Stimulated activated CD4-positive, alpha-beta T cell treated with anti-CD3 and anti-CD28 coated beads, Interleukin-12 subunit alpha, Interleukin-12 subunit beta, amount 100 ng/mL, for 4 hours (primary cell): Measurements from ENCODE around the gene PCDHB5.
"Not testable (repeated sequence)": the region's sequence is repeated elsewhere in the genome, so short reads cannot be mapped to it uniquely, and the experiment has no call there.

ENCODE experiments used
- DNase-seq: peaks from one replicate; pipeline ENCODE4 v3.0.0-alpha.2; 2020

Gene PCDHB5

GRCh38 chr5:141155540-141156374 lies 20.8 kb downstream of the PCDHB5 start:
- DNase-seq, result no peak

DNA sequence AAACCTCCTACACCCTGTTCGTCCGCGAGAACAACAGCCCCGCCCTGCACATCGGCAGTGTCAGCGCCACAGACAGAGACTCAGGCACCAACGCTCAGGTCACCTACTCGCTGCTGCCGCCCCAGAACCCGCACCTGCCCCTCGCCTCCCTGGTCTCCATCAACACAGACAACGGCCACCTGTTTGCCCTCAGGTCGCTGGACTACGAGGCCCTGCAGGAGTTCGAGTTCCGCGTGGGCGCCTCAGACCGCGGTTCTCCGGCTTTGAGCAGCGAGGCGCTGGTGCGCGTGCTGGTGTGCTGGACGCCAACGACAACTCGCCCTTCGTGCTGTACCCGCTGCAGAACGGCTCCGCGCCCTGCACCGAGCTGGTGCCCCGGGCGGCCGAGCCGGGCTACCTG lies 22.4 kb downstream of the PCDHB5 start:
- not testable (repeated sequence) for DNase-seq

DNA sequence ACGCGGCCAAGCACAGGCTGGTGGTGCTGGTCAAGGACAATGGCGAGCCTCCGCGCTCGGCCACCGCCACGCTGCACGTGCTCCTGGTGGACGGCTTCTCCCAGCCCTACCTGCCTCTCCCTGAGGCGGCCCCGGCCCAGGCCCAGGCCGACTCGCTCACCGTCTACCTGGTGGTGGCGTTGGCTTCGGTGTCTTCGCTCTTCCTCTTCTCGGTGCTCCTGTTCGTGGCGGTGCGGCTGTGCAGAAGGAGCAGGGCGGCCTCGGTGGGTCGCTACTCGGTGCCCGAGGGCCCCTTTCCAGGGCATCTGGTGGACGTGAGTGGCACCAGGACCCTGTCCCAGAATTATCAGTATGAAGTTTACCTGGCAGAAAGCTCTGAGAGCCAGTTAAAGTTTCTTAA lies 22.9 kb downstream of the PCDHB5 start:
- not testable (repeated sequence) for DNase-seq

- no peak for DNase-seq
These were observed 37.6 kb downstream of the PCDHB5 start, which contains the start of gene PCDHB7 for GRCh38 chr5:141172381-141173204. Gene PCDHB7, plus strand, starts transcription at chr5:141172644. Its CDS starts 192 bp downstream, at chr5:141172836.

- not testable (repeated sequence) for DNase-seq
These were observed 39.5 kb downstream of the PCDHB5 start for GRCh38 chr5:141174291-141175104.

DNA sequence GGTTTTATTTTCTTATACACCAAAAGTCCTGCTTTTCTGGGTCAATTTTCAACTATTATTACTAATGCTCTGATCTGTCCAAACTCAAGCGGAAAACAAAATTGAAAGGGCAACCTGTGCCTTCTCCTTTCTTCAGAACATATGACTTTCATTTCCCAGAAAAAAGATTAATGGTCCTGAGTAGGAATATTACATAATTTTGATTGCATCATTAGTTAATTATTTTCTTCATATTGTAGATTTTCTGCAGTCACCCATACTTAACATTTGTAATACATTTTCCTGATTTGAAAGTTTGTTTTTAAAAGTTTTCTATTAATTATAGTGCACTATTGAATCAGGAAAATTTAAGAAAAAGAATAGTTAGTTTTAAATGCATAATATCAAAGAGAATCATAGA lies 40.9 kb downstream of the PCDHB5 start:
- DNase-seq, result no peak

GRCh38 chr5:141177577-141178191 lies 42.7 kb downstream of the PCDHB5 start, which contains the start of gene PCDHB8:
Gene PCDHB8, plus strand, starts transcription at chr5:141177790. Its CDS starts 245 bp downstream, at chr5:141178035.
- not testable (repeated sequence) for DNase-seq

GRCh38 chr5:141179371-141179770 lies 44.4 kb downstream of the PCDHB5 start:
- DNase-seq, result not testable (repeated sequence)

GRCh38 chr5:141179876-141180275 lies 44.9 kb downstream of the PCDHB5 start:
- not testable (repeated sequence) for DNase-seq

GRCh38 chr5:141180313-141180712 lies 45.3 kb downstream of the PCDHB5 start:
- DNase-seq, result no peak

- no peak for DNase-seq
These were observed 47.2 kb downstream of the PCDHB5 start, which contains the start of gene PCDHB16 for GRCh38 chr5:141182248-141182647. Gene PCDHB16, plus strand, starts transcription at chr5:141182387. Its CDS starts 173 bp downstream, at chr5:141182560.

DNA sequence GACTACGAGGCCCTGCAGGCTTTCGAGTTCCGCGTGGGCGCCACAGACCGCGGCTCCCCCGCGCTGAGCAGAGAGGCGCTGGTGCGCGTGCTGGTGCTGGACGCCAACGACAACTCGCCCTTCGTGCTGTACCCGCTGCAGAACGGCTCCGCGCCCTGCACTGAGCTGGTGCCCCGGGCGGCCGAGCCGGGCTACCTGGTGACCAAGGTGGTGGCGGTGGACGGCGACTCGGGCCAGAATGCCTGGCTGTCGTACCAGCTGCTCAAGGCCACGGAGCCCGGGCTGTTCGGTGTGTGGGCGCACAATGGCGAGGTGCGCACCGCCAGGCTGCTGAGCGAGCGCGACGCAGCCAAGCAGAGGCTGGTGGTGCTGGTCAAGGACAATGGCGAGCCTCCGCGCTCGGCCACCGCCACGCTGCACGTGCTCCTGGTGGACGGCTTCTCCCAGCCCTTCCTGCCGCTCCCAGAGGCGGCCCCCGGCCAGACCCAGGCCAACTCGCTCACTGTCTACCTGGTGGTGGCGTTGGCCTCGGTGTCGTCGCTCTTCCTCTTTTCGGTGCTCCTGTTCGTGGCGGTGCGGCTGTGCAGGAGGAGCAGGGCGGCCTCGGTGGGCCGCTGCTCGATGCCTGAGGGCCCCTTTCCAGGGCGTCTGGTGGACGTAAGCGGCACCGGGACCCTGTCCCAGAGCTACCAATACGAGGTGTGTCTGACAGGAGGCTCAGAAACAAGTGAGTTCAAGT lies 49.3 kb downstream of the PCDHB5 start:
- not testable (repeated sequence) for DNase-seq

GRCh38 chr5:141186897-141187512 lies 52.0 kb downstream of the PCDHB5 start, which contains the start of gene PCDHB9:
Gene PCDHB9, plus strand, starts transcription at chr5:141187161. Its CDS starts 158 bp downstream, at chr5:141187319.
- DNase-seq, result peak; percentile 25
